H9 (cell line): Measurements from ENCODE around the gene TMF1. TPM values are rescaled to one million over a fixed set of nuclear protein-coding genes. Genes with fewer than 3 reads are reported as not detected.

Experiments
- DNase-seq: peaks from one replicate; pipeline ENCODE4 v3.0.0-alpha.2; 2017
- H2AFZ ChIP-seq: one replicate; pipeline ENCODE4 v1.6.1; 2013; ENCODE audit warnings: mild to moderate bottlenecking, low read length, control low read depth, moderate library complexity
- H2AK5ac ChIP-seq: 2 replicates; pipeline ENCODE4 v1.6.1; 2013; ENCODE audit warnings: low read length, control low read depth, mixed read lengths; ENCODE audit not compliant: insufficient read length
- H2BK120ac ChIP-seq: one replicate; pipeline ENCODE4 v1.6.1; 2013; ENCODE audit warnings: low read depth, mild to moderate bottlenecking, low read length, control low read depth, inconsistent platforms; ENCODE audit not compliant: poor library complexity, severe bottlenecking
- H2BK12ac ChIP-seq: 2 replicates; pipeline ENCODE4 v1.6.1; 2013; ENCODE audit warnings: low read length, control low read depth, mixed read lengths, low read depth; ENCODE audit not compliant: insufficient read length
- H2BK15ac ChIP-seq: 2 replicates; pipeline ENCODE4 v1.6.1; 2013; ENCODE audit warnings: low read depth, low read length, control low read depth
- H2BK20ac ChIP-seq: one replicate; pipeline ENCODE4 v1.6.1; 2013; ENCODE audit warnings: low read depth, mild to moderate bottlenecking, low read length, control low read depth, inconsistent platforms; ENCODE audit not compliant: poor library complexity, severe bottlenecking
- H2BK5ac ChIP-seq: 2 replicates; pipeline ENCODE4 v1.6.1; 2013; ENCODE audit warnings: low read length, control low read depth, mixed read lengths; ENCODE audit not compliant: insufficient read length
- H3K14ac ChIP-seq: 2 replicates; pipeline ENCODE4 v1.6.1; 2013; ENCODE audit warnings: low read length, control low read depth; ENCODE audit not compliant: insufficient read depth
- H3K18ac ChIP-seq: 2 replicates; pipeline ENCODE4 v1.6.1; 2013; ENCODE audit warnings: low read depth, mild to moderate bottlenecking, mixed read lengths, low read length, control low read depth; ENCODE audit not compliant: insufficient read length
- H3K23ac ChIP-seq: 2 replicates; pipeline ENCODE4 v1.6.1; 2013; ENCODE audit warnings: low read length, control low read depth, mixed read lengths, low read depth; ENCODE audit not compliant: insufficient read length
- H3K23me2 ChIP-seq: 2 replicates; pipeline ENCODE4 v1.6.1; 2013; ENCODE audit warnings: low read depth, mild to moderate bottlenecking, mixed read lengths, low read length, control low read depth; ENCODE audit not compliant: insufficient read length, poor library complexity, severe bottlenecking
- H3K27ac ChIP-seq: 2 replicates; pipeline ENCODE4 v1.5.1; 2013; ENCODE audit warnings: low read length, control low read depth, mixed read lengths, low read depth; ENCODE audit not compliant: insufficient read length
- H3K27me3 ChIP-seq: 2 replicates; pipeline ENCODE4 v1.6.1; 2013; ENCODE audit warnings: low read length, control low read depth, inconsistent platforms; ENCODE audit not compliant: insufficient read depth
- H3K4ac ChIP-seq: 2 replicates; pipeline ENCODE4 v1.6.1; 2013; ENCODE audit warnings: low read depth, mild to moderate bottlenecking, control low read depth, inconsistent platforms, low read length, moderate library complexity
- H3K4me1 ChIP-seq: 2 replicates; pipeline ENCODE4 v1.6.1; 2013; ENCODE audit warnings: low read length, control low read depth, inconsistent platforms; ENCODE audit not compliant: insufficient read depth
- H3K4me2 ChIP-seq: 2 replicates; pipeline ENCODE4 v1.6.1; 2013; ENCODE audit warnings: low read length, control low read depth, mixed read lengths; ENCODE audit not compliant: insufficient read length, insufficient read depth
- H3K56ac ChIP-seq: 2 replicates; pipeline ENCODE4 v1.6.1; 2013; ENCODE audit warnings: low read depth, mild to moderate bottlenecking, mixed read lengths, low read length, control low read depth; ENCODE audit not compliant: insufficient read length
- H3K79me1 ChIP-seq: 2 replicates; pipeline ENCODE4 v1.6.1; 2013; ENCODE audit warnings: low read depth, mild to moderate bottlenecking, moderate library complexity, low read length, control low read depth, inconsistent platforms; ENCODE audit not compliant: insufficient read depth, poor library complexity, severe bottlenecking
- H3K79me2 ChIP-seq: 2 replicates; pipeline ENCODE4 v1.6.1; 2013; ENCODE audit warnings: low read length, control low read depth, inconsistent platforms; ENCODE audit not compliant: insufficient read depth
- H3K9ac ChIP-seq: 2 replicates; pipeline ENCODE4 v1.6.1; 2013; ENCODE audit warnings: low read length, control low read depth, mixed read lengths; ENCODE audit not compliant: insufficient read length; ENCODE audit errors: extremely low read depth
- H3K9me3 ChIP-seq: one replicate; pipeline ENCODE4 v1.6.1; 2013; ENCODE audit warnings: low read depth, low read length, inconsistent platforms; ENCODE audit not compliant: control insufficient read depth
- H3T11ph ChIP-seq: one replicate; pipeline ENCODE4 v1.6.1; 2013; ENCODE audit warnings: mild to moderate bottlenecking, low read length, control low read depth, inconsistent platforms
- H4K20me1 ChIP-seq: one replicate; pipeline ENCODE4 v1.6.1; 2013; ENCODE audit not compliant: control insufficient read depth, insufficient read length, insufficient read depth
- H4K5ac ChIP-seq: 2 replicates; pipeline ENCODE4 v1.6.1; 2013; ENCODE audit warnings: low read depth, mild to moderate bottlenecking, mixed read lengths, low read length, control low read depth; ENCODE audit not compliant: insufficient read length
- H4K8ac ChIP-seq: replicated peaks from 2 replicates; pipeline ENCODE4 v1.6.1; 2013; ENCODE audit warnings: low read length, control low read depth, mixed read lengths, low read depth; ENCODE audit not compliant: insufficient read length
- H4K91ac ChIP-seq: 2 replicates; pipeline ENCODE4 v1.6.1; 2013; ENCODE audit warnings: low read depth, mild to moderate bottlenecking, moderate library complexity, mixed read lengths, low read length, control low read depth; ENCODE audit not compliant: insufficient read length
- H3K27ac Mint-ChIP-seq, 3 experiments: 2 replicates in 2 of 3; 3 replicates in 1 of 3; pipeline ENCODE4 v1.8.0; 2020 to 2021; ENCODE audit warnings: mixed read lengths in 3 of 3, mild to moderate bottlenecking in 1 of 3, moderate library complexity in 1 of 3
- H3K27me3 Mint-ChIP-seq: 2 replicates; pipeline ENCODE4 v1.8.0; 2021; ENCODE audit warnings: low read depth, mild to moderate bottlenecking, moderate library complexity, mixed read lengths
- H3K36me3 Mint-ChIP-seq, 3 experiments: 2 replicates in 2 of 3; 3 replicates in 1 of 3; pipeline ENCODE4 v1.8.0; 2020 to 2021; ENCODE audit warnings: low read depth in 3 of 3, mixed read lengths in 3 of 3; ENCODE audit not compliant: insufficient read depth in 1 of 3
- H3K4me1 Mint-ChIP-seq, 2 experiments: 2 replicates each; pipeline ENCODE4 v1.8.0; 2020; ENCODE audit warnings: mixed read lengths in 2 of 2
- H3K4me3 Mint-ChIP-seq, 2 experiments: 2 replicates in 1 of 2; 3 replicates in 1 of 2; pipeline ENCODE4 v1.8.0; 2020 to 2021; ENCODE audit warnings: mild to moderate bottlenecking in 2 of 2, mixed read lengths in 2 of 2, moderate library complexity in 1 of 2
- H3K9me3 Mint-ChIP-seq, 2 experiments: 2 replicates in 1 of 2; 3 replicates in 1 of 2; pipeline ENCODE4 v1.8.0; 2020; ENCODE audit warnings: mild to moderate bottlenecking in 2 of 2, mixed read lengths in 2 of 2, moderate library complexity in 1 of 2
- WGBS: extraction: QIAGEN DNeasy Blood & Tissue Kit; methylation state at CpG from one replicate; pipeline ENCODE4 v1.1.7; 2013; ENCODE audit warnings: missing lambda C conversion rate, low lambda C conversion rate, mixed read lengths; ENCODE audit not compliant: insufficient read length; ENCODE audit errors: extremely low coverage; 5-methylcytosine and 5-hydroxymethylcytosine counted together
- total RNA-seq: library from RNA; stranded (reverse); gene quantifications from 2 replicates; pipeline ENCODE4 v1.2.1, GENCODE V29; 2021
- TF ChIP-seq, protein P1 (sequence below): fragments of 200-600 bp; sonication (generic); conservative IDR thresholded peaks from 3 replicates; pipeline ENCODE4 v1.8.0; 2021; ENCODE audit warnings: antibody characterized with exemption, mild to moderate bottlenecking

Gene TMF1
- total RNA-seq, 1 experiment from 2014 or later, result 21.9 TPM

DNA sequence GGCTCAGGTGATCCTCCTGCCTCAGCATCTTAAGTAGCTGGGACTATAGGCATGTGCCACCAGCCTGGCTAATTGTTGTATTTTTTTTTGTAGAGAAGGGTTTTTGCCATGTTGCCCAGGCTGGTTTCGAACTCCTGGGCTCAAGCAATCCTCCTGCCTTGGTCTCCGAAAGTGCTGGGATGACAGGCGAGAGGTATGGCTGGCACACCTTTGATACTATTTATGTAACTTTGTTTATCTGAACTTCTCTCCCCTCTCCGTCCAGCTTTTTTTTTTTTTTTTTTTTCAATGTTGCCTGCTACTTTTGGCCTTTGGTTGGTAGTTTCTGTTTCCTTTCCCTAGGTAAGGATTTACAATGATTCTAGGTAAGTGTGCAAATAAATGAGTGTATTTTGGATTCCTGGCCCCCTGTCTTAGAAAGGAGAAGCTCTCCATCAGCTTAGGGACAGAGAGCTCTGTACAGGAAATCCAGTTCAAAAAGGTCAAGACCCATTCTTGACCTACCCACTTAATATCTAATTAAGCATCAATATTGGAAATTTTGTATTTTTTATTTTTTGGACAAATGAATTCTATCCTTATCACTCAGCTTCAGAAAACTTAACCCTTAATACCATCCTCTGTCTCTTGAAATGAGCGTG is 39.4 kb upstream of the TMF1 start:
- Histone ChIP-seq H4K5ac (no peak overlapping the region), H2AFZ (no peak overlapping the region), H3K14ac (no peak overlapping the region), H3K4ac (no peak overlapping the region), H2BK5ac (no peak overlapping the region), H3K9ac (no peak overlapping the region), H4K8ac (no peak overlapping the region), H3T11ph (no peak overlapping the region), H3K56ac (no peak overlapping the region), H2BK15ac (no peak overlapping the region), H2BK12ac (no peak overlapping the region), H2BK20ac (no peak overlapping the region), H3K23me2 (no peaks in the 10 kb centered on the region), H2AK5ac (no peak overlapping the region), H3K27me3 (no peaks in the 10 kb centered on the region), H3K4me2 (no peak overlapping the region), H4K91ac (no peak overlapping the region), H2BK120ac (no peak overlapping the region), H3K27ac (no peak overlapping the region), H3K79me2 (no peaks in the 10 kb centered on the region), H3K18ac (no peak overlapping the region), H3K4me1 (peaks cover 14% of the 10 kb centered on the region), H4K20me1 (no peaks in the 10 kb centered on the region), H3K79me1 (no peaks in the 10 kb centered on the region), H3K23ac (no peak overlapping the region), H3K9me3 (no peaks in the 10 kb centered on the region)
- TF ChIP-seq, protein P1, sequence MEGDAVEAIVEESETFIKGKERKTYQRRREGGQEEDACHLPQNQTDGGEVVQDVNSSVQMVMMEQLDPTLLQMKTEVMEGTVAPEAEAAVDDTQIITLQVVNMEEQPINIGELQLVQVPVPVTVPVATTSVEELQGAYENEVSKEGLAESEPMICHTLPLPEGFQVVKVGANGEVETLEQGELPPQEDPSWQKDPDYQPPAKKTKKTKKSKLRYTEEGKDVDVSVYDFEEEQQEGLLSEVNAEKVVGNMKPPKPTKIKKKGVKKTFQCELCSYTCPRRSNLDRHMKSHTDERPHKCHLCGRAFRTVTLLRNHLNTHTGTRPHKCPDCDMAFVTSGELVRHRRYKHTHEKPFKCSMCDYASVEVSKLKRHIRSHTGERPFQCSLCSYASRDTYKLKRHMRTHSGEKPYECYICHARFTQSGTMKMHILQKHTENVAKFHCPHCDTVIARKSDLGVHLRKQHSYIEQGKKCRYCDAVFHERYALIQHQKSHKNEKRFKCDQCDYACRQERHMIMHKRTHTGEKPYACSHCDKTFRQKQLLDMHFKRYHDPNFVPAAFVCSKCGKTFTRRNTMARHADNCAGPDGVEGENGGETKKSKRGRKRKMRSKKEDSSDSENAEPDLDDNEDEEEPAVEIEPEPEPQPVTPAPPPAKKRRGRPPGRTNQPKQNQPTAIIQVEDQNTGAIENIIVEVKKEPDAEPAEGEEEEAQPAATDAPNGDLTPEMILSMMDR, result no peak
- WGBS, result no CpG with 5 or more reads among the region's 5 CpGs
- Mint-ChIP-seq H3K27me3 (no peaks in the 10 kb centered on the region), H3K4me1 (peaks cover 28 to 29% of the 10 kb centered on the region in 2 experiments), H3K9me3 (no peaks in the 10 kb centered on the region), H3K4me3 (no peak overlapping the region), H3K27ac (peak overlapping the region in 1 of 3 experiments; percentile 88; a peak in 3 of 7 replicates), H3K36me3 (no peaks in the 10 kb centered on the region)
- DNase-seq, result no peak
